Osteocyte (in vitro differentiated cells): ENCODE measurements around the gene FUT6. TPM values are rescaled to one million over a fixed set of nuclear protein-coding genes. Genes with fewer than 3 reads are reported as not detected.

Source experiments
- DNase-seq: peaks from one replicate; pipeline ENCODE4 v3.0.0; 2021; ENCODE audit warnings: mixed read lengths; ENCODE audit not compliant: unreplicated experiment; ENCODE audit errors: extremely low spot score
- H3K27ac Mint-ChIP-seq: one replicate; pipeline ENCODE4 v1.8.0; 2021; ENCODE audit warnings: mild to moderate bottlenecking, mixed read lengths; ENCODE audit not compliant: unreplicated experiment
- H3K27me3 Mint-ChIP-seq: one replicate; pipeline ENCODE4 v1.8.0; 2021; ENCODE audit warnings: mixed read lengths; ENCODE audit not compliant: unreplicated experiment
- H3K36me3 Mint-ChIP-seq: one replicate; pipeline ENCODE4 v1.8.0; 2021; ENCODE audit warnings: mixed read lengths; ENCODE audit not compliant: unreplicated experiment
- H3K4me1 Mint-ChIP-seq: one replicate; pipeline ENCODE4 v1.8.0; 2021; ENCODE audit warnings: mixed read lengths; ENCODE audit not compliant: unreplicated experiment
- H3K4me3 Mint-ChIP-seq: one replicate; pipeline ENCODE4 v1.8.0; 2021; ENCODE audit warnings: mild to moderate bottlenecking, moderate library complexity, mixed read lengths; ENCODE audit not compliant: unreplicated experiment
- H3K9me3 Mint-ChIP-seq: one replicate; pipeline ENCODE4 v1.8.0; 2021; ENCODE audit warnings: mixed read lengths; ENCODE audit not compliant: unreplicated experiment
- total RNA-seq: library from RNA; stranded (reverse); gene quantifications from 2 replicates; pipeline ENCODE4 v1.2.1, GENCODE V29; 2021
- TF ChIP-seq, protein P1 (sequence below): fragments of 200-600 bp; sonication (generic); IDR thresholded peaks from 2 replicates; pipeline ENCODE4 v1.5.0; 2021; ENCODE audit warnings: antibody characterized with exemption, mild to moderate bottlenecking, moderate library complexity

FUT6 gene
- total RNA-seq, 1 donor from 2014 or later = not detected

DNA sequence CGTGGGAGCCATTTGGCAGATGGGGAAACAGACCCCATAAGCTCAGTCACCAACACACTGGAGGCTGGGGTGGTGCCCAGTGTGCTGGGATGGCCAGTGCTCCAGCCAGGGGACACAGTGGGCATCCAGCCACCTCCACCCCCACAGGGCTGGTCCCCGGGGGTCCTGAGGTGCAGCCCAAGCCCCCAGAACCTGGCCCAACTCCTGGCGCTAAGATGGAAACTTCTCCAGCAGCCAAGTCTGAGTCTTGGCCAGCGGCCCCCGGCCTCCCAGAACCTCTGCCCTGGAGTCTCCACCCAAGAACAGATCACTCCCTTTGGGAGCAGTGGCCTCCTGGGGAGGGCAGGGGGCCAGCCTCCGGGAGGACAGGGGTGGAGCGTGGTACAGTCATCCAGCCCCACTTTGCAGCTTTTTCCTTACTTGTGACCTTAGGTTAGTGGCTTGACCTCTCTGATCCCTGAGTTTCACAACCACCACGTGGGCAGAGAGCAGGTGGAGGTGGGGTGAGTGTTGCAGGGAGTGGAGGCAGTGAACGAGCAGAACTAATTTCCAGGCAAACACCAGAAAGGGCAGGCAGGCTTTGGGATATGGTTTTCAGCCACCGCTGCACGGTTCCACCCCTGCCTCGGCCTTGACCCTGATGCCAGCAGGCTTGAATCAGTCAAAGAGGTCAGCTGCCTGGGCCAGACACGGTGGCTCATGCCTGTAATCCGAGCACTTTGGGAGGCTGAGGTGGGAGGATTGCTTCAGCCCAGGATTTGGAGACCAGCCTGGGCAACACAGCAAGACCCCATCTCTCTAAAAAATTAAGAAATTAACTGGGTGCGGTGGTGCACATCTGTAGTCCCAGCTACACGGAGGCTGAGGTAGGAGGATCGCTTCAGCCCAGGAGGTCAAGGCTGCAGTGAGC is 38.9 kb downstream of the FUT6 start:
- H3K27ac Mint-ChIP-seq = no peak overlapping the region
- H3K4me3 Mint-ChIP-seq = no peak overlapping the region
- TF ChIP-seq, protein P1, sequence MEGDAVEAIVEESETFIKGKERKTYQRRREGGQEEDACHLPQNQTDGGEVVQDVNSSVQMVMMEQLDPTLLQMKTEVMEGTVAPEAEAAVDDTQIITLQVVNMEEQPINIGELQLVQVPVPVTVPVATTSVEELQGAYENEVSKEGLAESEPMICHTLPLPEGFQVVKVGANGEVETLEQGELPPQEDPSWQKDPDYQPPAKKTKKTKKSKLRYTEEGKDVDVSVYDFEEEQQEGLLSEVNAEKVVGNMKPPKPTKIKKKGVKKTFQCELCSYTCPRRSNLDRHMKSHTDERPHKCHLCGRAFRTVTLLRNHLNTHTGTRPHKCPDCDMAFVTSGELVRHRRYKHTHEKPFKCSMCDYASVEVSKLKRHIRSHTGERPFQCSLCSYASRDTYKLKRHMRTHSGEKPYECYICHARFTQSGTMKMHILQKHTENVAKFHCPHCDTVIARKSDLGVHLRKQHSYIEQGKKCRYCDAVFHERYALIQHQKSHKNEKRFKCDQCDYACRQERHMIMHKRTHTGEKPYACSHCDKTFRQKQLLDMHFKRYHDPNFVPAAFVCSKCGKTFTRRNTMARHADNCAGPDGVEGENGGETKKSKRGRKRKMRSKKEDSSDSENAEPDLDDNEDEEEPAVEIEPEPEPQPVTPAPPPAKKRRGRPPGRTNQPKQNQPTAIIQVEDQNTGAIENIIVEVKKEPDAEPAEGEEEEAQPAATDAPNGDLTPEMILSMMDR = no peak
- DNase-seq = no peak
- peaks cover 15% of the 10 kb centered on the region for H3K27me3 Mint-ChIP-seq
- no peaks in the 10 kb centered on the region for H3K9me3 Mint-ChIP-seq
- no peaks in the 10 kb centered on the region for H3K36me3 Mint-ChIP-seq
- peaks cover 3% of the 10 kb centered on the region for H3K4me1 Mint-ChIP-seq

DNA sequence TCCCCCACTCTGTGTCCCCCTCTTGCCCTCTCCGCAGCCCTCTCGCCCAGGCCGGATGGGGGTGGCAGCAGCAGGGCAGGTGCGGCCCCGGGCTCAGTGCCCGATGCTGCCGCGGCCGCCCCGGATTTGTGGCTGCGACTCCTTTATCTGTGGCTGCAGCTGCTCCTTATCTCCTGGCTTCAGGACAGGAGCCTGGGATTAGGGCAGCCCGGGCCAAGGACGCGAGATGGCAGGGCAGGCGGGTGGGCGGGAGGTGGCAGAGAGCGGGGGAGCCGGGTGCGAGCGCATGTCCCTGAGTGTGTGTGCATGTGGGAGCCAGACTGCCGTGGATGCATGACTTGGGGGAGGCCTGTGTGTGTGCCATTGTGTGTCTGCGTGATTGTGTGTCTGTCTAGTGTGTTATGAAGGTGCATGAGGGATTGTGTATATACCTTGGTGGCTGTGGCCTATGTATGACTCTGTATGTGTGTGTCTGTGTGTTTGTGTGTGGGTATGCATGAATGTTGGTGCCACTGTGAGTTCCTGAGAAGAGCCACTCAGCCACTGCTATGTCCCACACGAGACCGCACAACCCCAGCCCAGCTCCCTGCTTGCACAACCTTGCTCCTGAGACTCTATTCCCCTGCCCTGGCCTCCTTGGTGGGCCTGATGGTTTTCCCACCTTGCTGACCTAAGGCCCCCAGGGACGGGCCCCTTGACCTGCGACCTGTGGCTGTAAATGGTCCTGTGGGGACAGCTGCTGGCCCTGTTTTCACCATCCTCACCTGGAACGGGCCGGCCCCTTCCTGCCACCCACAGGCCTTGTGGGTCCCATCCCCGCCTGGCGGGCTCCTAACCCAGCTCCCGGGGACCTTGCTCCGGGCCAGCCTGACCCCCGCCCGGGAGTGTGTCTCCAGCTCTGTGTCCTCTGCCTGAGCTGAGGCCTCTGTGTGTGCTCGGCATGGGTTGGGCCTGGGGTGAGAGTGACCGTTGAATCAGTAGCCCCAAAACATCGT is 40.0 kb downstream of the FUT6 start:
- Mint-ChIP-seq H3K36me3 (no peaks in the 10 kb centered on the region), H3K27ac (no peak overlapping the region), H3K4me1 (peaks cover 3% of the 10 kb centered on the region), H3K27me3 (peaks cover 14% of the 10 kb centered on the region), H3K4me3 (no peak overlapping the region), H3K9me3 (no peaks in the 10 kb centered on the region)
- no peak for DNase-seq
- TF ChIP-seq, protein P1 = no peak

DNA sequence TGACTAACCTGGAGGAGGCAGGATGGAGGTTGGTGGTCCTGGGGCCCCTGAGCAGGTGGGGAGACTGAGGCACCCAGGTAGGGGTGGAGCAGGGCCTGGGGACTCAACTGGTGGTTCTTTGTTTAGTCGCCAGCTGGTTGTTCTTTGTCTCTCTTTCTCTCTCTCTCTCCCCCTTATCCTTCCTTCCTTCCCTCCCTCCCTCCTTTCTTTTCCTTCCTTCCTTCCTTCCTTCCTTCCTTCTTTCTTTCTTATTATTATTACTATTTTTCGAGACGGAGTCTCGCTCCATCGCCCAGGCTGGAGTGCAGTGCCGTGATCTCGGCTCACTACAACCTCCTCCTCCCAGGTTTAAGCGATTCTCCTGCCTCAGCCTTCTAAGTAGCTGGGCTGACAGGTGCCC is 41.3 kb downstream of the FUT6 start:
- no peaks in the 10 kb centered on the region for H3K9me3 Mint-ChIP-seq
- DNase-seq = no peak
- no peaks in the 10 kb centered on the region for H3K36me3 Mint-ChIP-seq
- no peaks in the 10 kb centered on the region for H3K4me1 Mint-ChIP-seq
- peaks cover 8% of the 10 kb centered on the region for H3K27me3 Mint-ChIP-seq
- H3K4me3 Mint-ChIP-seq = no peak overlapping the region
- TF ChIP-seq, protein P1 = no peak
- no peak overlapping the region for H3K27ac Mint-ChIP-seq

DNA sequence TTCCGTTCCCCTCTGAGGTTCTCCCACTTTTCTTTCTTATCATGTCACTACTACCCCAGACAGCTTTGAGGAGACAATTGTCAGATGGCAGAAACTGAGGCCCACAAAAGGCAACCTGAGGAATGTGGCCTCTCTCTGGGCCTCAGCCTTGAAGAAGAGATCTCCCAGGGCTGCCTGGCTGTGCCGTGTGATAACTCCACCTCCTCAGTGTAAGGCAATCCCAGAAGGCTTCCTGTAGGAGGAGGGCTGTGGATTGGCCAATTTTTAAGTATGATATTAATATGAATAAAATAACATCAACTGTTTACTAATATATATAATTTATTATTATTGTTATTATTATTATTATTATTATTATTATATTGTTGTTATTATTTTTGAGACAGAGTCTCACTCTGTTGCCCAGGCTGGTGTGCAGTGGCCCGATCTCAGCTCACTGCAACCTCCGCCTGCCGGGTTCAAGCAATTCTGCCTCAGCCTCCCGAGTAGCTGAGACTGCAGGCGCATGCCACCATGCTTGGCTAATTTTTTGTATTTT is 44.1 kb downstream of the FUT6 start:
- peaks cover 2% of the 10 kb centered on the region for H3K4me1 Mint-ChIP-seq
- TF ChIP-seq, protein P1 = no peak
- H3K9me3 Mint-ChIP-seq = no peaks in the 10 kb centered on the region
- peaks cover under 1% of the 10 kb centered on the region for H3K36me3 Mint-ChIP-seq
- peaks cover 3% of the 10 kb centered on the region for H3K27me3 Mint-ChIP-seq
- DNase-seq = no peak
- no peak overlapping the region for H3K27ac Mint-ChIP-seq
- no peak overlapping the region for H3K4me3 Mint-ChIP-seq
